CD4-positive, alpha-beta T cell treated with Interleukin-6 at 100 ng/mL for 8 hours (primary cell): ENCODE data around the gene AIFM3.

Experiments
- DNase-seq: peaks from one replicate; pipeline ENCODE4 v3.0.0-alpha.2; 2020; ENCODE audit warnings: mixed read lengths, low spot score

Gene AIFM3

DNA sequence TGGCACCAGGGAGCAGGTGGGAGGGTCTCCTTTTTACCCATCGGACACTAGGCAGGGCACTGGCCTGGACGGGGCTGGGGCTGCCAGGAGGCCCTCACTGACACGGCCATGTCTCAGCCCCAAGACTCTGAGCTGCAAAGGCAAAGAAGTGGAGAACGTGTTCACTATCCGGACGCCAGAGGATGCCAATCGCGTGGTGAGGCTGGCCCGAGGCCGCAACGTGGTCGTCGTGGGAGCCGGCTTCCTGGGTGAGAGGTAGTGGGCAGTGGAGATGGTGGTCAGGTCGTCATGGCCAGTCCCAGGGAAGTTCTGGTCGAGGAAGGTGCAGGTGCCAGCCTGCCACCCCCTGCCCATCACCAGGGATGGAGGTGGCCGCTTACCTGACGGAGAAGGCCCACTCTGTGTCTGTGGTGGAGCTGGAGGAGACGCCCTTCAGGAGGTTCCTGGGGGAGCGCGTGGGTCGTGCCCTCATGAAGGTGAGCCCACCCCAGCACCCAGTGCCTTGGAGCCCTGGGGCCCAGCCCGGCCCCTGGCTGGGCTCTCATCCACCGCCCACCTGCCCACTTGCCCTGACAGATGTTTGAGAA lies 9.3 kb downstream of the AIFM3 start:
- DNase-seq: no peak

DNA sequence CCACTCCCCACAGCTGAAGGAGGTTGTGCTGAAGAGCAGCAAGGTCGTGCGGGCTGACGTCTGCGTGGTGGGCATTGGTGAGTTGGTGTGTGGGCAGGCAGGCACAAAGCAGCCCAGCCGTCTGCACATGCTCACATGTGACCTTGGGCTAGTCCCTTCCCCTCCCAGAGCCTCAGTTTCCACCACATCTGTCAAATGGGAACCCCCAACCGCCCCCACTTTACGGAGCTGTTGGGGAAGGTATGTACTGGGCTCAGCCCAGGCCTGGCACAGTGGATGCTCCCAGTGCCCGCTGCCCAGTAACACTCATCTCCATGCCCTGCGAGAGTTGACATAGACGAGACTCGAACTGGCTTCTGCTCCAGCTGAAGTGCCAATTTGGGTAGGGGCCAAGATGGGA lies 10.0 kb downstream of the AIFM3 start:
- no peak for DNase-seq

DNA sequence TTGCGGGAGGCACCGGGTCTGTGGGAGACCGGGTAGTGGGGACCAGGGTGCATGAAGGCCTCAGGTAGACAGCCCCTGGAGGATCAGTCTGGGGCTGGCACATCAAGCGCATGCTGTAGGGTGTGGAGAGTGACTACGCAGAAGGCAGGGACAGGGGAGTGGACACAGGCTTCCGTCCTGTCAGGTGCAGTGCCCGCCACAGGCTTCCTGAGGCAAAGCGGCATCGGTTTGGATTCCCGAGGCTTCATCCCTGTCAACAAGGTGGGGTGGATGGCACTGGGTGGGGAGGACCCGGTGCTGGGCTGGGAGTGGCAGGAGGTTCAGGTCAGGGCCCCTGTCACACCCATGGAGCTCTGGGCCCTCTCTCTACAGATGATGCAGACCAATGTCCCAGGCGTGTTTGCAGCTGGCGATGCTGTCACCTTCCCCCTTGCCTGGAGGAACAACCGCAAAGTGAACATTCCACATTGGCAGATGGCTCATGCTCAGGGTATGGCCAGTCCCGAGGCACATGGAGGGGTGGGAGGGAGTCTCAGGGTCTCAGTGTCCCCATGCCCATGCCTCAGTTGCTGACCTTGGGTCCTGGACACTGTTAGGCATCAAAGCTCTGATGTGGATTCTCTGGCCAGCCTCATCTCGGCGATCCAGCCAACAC lies 10.6 kb downstream of the AIFM3 start:
- DNase-seq: no peak

DNA sequence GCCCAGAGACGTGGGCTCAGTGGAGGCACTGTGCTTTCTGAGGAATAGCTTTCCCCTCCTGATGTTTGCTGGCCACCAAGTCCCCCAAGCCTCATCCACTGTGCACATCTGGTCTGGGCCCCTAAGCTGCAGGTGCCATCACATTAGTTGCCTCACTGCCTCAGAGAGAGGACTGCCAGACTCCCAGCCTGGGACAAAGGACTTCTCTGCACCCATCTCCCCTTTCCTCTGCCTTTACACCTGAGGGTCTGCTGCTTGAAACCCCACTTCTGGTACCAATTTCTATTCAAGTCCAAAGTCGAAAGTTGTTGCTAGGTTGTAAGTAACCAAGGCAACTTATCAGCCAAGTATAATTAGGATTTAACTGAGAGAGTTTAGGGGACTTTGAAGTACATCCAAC lies 11.4 kb downstream of the AIFM3 start:
- no peak for DNase-seq

DNA sequence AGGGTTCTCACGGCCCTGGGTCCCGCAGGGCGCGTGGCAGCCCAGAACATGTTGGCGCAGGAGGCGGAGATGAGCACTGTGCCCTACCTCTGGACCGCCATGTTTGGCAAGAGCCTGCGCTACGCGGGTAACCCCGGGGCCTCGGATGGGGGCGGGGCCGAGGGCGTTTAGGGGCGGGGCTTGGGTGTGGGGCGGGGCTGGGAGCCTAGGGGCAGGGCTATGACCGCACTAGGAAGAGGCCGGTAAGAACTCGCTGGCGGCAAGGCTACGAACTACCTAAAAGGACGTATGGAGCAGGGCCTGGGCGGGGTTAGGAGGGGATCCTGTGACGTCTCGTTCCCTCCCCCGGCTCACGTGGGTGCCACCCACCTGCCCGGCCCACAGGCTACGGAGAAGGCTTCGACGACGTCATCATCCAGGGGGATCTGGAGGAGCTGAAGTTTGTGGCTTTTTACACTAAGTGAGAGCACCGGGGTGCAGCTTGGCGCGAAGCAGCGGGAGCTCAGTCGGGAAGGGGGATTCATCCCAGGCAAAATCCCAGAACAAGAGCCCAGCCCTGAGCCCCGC lies 12.3 kb downstream of the AIFM3 start:
- DNase-seq: peak; percentile 52

DNA sequence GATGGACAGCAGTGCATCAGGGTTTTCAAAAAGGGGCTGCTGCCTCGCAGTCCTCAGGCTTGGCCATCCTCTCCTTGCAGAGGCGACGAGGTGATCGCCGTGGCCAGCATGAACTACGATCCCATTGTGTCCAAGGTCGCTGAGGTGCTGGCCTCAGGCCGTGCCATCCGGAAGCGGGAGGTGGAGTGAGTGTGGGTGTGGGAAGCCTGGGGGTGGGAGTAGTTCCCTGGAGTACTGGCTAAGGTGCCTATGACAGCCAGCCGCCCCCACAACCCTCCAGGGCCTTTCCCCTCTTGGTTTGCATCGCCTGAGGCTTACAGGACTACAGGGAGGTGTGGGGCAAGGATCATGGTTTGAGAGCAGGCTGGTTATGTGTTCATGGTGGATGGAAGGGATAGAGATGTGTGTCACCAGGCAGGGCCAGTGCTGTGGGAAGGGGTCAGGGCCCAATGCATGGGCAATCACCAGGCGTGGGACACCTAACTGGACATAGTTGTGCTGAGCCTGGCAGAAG lies 12.9 kb downstream of the AIFM3 start:
- DNase-seq: no peak

DNA sequence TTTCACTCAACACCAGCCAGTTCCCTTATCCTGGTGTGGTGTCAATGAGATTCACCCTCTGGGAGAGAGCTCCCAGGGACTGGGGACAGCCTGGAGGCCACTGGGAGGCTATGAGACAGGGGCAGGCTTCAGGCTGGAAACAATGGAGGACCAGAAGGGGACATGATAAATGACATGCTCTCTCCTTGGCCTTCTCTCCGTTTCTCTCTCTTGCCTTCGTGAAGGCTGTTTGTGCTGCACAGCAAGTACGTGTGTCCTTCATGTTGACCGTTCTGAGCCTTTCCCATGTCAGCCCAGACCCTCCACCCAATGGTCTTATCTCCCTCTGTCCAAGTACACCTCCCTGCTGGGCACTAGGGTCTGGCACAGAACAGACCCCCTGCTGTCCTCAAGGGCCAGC lies 13.5 kb downstream of the AIFM3 start:
- DNase-seq: no peak

DNA sequence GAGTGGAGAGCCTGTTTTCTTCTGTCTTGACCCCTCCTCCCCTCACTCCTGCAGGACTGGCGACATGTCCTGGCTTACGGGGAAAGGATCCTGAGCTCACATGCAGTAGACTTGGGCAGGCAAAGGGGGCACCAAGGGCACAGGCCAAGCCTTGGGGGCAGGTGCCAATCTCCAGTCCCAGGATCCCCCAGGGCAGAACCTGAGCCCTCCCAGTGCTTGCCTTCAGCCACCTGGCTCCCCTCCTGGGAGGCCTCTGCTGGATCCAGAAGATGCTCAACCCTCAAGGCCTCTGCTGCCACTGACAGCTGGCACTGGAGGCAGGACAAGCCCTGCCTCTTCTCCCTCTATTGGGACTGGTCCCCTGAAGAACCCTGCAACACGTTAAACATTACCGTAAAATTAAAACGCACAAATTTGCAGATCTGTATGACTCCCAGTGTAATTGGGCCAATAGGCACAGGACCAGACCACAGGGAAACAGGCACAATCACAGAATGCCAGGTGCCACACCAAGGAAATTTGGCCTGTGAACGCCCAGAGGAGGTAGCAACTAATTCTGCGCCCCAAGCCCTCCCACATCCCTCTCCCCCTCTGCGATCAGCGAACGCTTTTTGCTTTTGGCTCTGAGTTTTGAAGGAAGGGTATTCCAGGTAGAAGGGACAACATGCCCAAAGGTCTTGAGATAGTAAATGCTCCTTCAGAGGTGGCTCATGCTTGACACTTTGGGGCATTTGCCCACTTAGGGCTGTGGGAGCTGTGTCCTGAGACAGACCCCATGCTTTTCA lies 14.1 kb downstream of the AIFM3 start:
- DNase-seq: no peak

DNA sequence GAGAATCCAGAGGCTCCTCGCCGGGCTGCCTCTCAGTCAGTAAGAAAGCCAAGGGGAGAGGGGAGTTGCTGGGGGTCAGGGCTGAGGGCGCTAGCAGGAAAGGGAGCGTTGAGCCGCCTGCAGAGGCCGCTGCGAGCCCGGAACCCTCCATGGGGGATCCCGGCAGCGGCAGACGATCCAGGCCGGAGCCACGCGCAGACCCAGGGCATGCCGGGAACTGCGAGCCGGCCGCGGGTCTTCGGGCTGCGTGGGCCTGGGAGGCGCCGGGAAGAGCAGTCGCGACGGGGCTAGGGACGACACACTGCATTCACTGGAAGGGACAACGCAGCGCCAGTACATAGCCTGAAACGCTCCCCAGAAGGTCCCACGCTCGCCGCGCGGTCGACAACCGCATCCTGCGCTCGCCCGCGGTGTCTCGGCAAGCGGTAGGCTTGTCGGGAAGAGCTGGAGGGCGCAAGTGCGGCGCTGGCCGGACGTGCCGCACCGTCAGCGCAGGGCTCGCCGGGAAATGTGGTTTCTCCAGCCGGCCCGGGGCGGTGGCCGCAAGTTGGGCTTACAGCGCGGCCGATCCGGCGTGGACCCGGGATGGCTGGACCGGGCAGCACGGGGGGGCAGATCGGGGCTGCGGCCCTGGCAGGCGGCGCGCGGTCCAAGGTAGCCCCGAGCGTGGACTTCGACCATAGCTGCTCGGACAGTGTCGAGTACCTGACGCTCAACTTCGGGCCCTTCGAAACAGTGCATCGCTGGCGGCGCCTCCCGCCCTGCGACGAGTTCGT lies 14.9 kb downstream of the AIFM3 start, which contains the start of gene LZTR1:
Gene LZTR1 (plus strand): TSS at position 511 of the 776 bp plus-strand sequence. CDS start 75 bp downstream, at position 586.
- DNase-seq: peak; percentile 64

DNA sequence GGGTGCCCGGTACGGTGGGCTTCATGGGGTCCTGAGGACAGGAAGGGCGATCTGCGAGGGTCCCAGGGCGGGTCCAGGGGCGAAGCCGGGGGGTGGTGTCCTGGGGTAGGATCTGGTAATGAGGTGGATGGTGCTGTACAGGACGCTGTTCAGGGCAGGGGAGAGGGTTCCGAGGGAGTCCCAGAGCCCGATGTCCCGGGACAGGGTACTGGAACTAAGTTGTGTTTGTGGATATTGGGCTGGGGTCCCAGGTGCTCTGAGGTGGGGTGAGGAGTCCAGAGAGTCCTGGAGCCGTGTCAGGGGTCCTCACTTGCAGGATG lies 15.5 kb downstream of the AIFM3 start:
- DNase-seq: no peak

DNA sequence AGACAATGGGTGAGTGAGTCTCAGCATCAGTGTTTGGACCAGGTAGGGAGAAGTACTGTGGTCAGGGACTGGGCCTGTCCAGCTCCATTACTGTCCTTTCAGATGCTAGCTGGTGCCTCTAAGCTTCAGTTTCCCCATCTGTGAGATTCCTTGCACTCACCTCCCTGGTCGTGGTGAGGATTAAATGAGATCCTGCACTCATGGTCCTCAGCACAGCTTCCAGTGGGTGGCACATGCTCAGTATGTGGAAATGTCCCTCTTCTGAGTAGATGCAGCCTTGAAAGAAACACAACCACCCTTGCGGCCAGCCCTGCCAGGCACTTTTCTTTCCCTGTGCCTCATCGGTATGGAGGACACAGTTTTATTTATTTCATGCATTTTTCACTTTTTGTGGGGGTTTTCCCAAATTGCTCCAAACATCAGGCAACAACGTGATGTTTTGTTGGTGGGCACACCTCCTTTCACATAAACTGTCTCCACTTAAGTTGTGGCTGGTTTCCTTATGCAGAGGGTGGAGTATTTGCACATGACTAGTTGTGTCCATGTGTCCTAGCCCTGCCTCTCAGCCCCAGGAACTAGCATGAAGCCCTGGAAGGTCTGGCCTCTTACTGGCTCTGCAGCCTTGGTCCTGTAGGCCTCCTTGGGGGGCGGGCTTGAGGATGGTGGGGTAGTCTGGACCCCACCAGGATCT lies 16.2 kb downstream of the AIFM3 start:
- no peak for DNase-seq

DNA sequence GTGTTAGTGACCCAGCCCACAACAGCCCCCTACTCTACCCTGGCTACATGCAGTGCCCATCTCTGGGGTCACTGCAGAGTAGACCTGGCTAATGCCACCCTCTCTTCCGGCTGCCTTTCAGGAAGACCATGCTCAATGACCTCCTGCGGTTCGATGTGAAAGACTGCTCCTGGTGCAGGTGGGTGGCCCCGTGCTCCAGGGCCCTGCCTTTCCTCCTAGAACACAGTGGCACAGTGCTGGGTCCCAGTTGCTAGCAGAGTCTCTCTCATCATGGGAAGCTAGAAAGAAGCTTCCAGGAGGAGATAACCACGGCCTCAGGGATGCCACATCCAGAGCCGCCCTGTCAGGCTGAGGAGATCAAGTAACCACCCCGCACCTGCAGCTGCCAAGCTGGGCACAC lies 18.7 kb downstream of the AIFM3 start:
- DNase-seq: no peak

DNA sequence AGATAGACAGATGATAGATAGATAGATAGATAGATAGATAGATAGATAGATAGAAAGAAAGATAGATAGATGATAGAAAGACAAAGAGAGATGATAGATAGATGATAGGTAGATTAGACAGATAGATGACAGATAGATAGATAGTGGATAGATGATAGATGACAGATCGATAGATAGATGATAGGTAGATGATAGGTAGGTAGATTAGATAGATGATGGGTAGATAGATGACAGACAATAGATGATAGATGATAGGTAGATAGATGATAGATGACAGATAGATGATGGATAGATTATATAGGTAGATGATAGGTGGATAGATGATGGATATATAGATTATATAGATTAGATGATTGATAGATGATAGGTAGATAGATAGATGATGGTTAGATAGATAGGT lies 19.3 kb downstream of the AIFM3 start:
- no peak for DNase-seq

DNA sequence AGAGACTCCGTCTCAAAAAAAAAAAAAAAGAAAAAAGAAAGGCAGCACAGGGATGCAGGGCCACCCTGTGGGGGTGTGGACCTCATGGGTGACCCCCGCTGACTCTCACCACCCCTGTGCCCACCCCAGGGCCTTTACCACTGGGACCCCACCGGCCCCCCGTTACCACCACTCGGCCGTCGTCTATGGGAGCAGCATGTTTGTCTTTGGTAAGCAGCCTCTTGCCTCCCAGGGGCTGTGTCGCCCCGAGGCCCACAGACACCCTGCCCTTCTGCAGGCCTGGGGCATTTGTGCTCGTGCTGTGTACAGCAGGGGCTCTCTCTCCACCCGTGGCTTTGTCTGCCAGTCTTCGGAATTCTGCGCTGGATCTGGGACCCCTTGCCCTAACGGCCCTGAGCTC lies 20.3 kb downstream of the AIFM3 start:
- no peak for DNase-seq

DNA sequence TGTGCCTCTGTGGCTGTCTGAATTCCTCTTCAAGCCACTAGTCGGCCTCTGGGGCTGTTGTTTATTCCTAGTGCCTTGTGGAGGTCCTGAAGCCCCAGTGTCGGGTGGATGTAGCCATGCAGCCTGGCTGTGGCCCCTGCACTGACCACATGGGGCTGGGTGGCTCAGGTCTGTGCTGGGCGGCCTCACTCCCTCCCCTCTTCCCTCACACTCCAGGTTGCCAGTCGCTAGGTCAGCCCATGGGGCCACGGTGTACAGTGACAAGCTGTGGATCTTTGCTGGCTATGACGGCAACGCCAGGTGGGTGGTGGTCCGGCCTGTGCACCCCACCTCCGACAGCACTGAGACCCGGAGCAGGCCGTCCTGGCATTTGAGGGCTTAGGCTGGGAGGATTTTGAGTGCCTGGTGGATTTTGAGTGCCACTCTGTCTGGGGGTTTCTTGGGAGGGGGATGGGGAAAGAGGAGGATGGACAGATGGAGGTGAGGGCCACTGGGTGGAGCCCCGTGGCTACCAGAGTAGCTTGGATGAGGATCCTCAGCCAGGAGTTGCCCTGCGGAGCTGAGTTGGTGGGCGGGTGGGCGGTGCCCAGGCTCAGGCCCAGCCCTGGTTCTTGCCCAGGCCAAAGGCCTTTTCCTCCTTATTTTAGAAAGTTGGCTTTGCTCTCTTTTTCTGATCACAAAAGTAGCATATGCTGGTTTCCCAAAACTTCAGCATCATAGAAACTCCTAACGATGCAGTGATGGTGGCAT lies 21.7 kb downstream of the AIFM3 start:
- no peak for DNase-seq

DNA sequence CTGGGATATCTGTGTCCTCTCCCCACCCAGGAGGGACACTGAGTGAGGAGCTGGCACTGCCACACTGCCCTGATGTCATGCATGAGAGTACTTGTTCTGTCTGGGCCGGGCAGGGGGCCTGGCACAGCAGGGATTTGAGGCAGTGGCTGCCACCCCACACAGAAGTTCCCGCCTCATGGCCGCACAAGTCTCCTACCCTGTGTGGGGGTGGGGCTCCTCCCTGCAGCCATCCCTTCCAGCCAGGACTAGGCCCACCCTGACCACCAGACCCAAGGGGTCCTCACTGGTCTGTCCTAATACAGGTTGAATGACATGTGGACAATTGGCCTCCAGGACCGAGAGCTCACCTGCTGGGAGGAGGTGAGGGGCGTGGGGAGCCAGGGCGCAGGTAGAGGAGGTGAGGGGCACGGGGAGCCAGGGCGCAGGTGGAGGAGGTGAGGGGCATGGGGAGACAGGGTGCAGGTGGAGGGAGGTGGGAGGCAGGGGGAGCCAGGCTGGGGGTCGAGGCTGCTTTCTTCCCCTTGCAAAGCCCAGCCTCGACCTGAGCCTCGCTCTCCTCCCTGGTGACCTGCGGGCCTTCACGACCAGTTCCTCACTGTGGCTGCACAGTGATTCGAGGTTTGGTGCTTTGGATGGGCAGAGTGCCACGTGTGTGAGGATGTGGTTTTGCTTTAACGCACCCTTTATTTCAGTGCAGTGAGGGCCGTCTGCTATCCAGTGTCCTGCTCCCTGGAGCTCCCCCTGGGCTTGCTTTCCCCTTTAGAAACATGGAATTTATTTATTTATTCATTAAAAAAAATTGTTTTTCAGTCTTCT lies 22.5 kb downstream of the AIFM3 start:
- no peak for DNase-seq

DNA sequence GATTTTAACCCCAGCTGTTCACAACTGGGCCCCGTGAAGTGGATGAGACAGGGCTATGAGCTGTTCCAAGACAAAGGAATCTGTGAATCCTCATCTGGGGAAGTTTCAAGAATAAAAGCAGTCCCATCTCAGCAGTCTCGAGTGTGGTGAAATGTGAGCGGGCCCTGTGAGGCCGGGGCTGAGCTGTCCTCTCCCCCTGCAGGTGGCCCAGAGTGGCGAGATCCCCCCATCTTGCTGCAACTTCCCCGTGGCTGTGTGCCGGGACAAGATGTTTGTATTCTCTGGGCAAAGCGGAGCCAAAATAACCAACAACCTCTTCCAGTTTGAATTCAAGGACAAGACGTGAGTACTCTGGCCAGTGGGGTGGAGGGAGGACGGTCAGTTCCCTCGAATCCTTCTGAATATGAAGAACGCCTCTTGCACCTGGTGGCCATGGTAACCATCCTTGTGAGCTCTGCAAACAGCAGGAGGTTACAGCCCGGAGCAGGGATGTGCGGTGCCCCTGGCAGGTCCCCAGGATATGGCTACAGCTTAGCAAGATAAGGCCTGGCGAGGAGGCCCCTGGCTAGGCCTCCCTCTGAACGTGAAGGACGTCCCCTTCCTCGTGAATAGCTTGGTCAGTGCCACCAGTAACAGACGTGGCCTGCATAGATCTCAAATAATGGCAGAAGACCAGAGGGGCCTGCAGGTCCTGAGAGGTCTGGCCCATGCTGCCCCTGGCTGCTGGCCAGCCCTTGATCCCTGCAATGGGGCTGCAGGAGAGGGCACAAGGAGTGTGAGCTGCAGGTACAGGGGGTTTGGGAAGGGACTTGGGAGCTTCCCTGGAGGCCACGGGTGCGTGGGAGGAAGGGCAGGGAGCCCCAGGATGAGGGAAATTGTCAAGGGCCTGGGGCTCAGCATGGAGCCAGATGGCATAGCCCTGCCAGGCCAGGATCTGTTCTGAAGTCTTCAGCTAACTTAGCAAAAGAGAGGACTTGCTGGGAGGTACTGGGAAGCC lies 23.4 kb downstream of the AIFM3 start:
- DNase-seq: no peak

DNA sequence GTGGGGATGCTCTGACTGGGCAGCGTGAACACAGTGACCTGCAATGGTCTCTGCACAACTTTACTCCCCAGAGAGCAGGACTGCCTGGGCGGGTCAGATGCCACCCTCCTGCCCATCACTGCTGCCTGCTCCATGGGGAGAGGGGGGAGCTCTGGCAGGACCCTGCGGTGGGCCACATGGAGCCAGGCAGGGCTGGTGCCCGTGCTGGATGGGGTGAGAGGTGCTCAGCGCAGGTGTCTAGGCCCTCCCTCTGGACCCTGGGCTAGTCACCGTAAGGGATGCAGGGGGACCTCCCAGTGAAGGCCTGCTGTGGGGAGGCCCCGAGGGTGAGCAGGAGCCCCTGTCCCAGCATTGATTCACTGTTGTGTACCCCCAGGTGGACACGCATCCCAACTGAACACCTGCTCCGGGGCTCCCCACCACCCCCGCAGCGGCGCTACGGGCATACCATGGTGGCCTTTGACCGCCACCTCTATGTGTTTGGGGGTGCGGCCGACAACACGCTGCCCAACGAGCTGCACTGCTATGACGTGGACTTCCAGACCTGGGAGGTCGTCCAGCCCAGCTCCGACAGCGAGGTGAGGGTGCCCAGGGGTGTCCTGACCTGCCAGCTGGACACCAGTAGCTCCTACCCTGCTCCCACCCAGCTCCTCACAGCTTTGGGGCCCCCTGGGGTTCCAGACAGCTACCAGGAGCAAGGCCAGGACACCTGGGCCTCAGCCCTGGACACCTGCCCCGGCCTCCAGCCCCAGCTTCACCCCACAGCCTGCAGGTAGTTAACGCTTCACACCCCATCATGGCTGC lies 24.4 kb downstream of the AIFM3 start:
- DNase-seq: no peak
